GM18517 (cell line): ENCODE results near the gene KIAA1755.
"Not testable (repeated sequence)": the region's sequence is repeated elsewhere in the genome, so short reads cannot be mapped to it uniquely, and the experiment has no call there.

Experiments
- ATAC-seq: cut with Tn5 transposase; IDR thresholded peaks from one replicate; pipeline ENCODE4 v1.9.1; 2021; ENCODE audit warnings: mild to moderate bottlenecking, moderate library complexity; ENCODE audit not compliant: unreplicated experiment

Gene KIAA1755

GRCh38 chr20:38290829-38291814 lies 30.6 kb upstream of the KIAA1755 start:
- ATAC-seq, result no peak

DNA sequence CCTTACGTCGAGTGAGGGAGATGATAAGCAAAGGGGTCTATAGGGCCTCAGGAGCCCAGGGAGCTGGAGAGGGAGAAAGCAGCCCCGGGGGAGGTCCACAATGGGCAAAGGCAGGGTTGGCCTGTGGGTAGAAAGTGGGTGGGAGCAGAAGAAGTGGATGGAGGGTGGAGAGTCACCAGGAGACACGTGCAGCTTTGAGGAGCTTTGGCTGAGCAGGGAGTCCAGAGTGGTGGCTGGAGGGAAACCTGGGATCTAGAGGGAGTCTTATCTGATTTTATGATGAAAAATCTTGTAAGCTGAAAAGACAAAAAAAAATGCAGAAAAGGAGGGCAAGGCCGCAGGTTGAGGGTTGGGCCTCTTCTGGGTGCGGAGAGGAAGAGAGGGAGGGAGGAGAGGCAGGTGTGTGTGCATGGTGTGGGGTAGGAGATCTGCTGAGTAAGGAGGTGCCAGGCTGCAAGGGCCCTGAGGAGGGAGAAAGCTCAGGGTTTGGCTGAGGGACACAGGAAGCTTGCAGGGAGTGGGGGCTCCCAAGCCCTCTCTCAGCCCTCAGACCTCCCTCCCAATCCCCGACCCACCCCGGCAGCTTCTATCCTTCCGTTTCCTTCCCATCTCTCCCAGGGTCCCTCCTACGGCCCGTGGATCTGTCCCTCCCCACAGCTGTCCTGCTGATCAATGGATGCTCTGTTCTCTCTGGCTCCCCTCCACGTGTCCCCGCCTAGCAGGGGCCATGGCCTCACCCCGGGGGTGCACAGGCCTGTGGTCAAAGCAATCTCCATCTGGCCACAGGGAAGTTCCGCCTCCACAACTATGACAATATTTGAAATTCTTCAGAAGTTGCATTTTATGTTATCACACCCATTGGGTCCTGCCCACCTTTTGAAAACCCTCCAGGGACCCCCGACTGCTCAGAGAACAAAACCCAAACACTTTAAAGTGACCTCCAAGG lies 26.3 kb upstream of the KIAA1755 start:
- no peak for ATAC-seq

- no peak for ATAC-seq
These were observed 24.4 kb upstream of the KIAA1755 start for GRCh38 chr20:38284893-38285444.

DNA sequence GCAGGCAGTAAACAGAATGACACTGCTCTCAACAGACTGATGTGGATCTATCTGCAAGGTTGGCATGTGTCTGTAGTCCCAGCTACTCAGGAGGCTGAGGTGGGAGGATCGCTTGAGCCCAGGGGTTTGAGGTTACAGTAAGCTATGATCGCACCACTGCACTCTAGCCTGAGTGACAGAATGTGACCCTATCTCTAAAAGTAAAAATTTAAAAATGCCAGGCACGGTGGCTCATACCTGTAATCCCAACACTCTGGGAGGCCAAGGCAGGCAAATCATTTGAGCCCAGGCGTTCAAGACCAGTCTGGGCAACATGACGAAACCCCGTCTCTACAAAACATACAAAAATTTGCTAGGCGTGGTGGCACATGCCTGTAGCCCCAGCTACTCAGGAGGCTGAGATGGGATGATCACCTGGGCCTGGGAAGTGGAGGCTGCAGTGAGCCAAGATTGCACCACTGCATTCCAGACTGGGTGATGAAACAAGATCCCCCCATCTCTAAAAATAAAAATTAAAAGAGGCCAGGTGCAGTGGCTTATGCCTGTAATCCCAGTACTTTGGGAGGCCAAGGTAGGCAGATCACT lies 23.6 kb upstream of the KIAA1755 start:
- not testable (repeated sequence) for ATAC-seq

- no peak for ATAC-seq
These were observed 22.7 kb upstream of the KIAA1755 start for GRCh38 chr20:38283236-38283635.

DNA sequence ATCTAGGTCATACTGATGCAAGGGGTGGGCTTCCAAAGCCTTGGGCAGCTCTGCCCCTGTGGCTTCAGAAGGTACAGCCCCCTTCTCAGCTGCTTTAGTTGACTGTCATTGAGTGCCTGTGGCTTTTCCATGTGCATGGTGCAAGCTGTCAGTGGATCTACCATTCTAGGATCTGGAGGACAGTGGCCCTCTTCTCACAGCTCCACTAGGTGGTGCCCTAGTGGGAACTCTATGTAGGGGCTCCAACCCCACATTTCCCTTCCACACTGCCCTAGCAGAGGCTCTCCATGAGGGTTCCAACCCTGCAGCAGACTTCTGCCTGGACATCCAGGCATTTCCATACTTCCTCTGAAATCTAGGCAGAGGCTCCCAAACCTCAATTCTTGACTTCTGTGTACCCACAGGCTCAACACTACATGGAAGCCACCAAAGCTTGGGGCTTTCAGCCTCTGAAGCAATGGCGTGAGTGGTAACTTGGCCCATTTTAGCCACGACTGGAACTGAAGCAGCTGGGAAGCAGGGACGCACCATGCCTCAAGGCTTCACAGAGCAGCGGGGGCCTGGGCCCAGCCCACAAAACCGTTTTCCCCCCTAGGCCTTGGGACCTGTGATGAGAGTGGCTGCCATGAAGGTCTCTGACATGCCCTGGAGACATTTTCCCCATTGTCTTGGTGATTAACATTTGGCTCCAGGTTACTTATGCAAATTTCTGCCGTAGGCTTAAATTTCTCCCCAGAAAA lies 20.8 kb upstream of the KIAA1755 start:
- not testable (repeated sequence) for ATAC-seq

DNA sequence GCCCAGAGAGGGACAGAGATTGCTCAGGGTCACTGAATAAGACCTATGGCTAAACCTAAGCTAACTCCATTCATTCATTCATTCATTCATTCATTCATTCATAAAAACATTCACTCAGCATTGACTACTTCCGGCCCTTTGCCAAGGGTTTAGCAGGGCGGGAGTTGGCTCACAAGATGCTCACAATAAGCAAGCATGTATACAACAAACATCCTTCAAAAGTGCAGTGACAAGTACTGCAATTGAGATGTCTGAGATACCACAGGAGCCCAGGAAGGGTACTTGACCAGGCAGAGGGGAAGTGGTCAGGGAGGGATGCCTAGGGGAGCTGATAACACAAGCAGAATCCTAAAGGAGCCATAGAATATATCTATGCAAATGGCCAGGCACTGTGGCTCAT lies 18.2 kb upstream of the KIAA1755 start:
- no peak for ATAC-seq

GRCh38 chr20:38278131-38278530 lies 17.6 kb upstream of the KIAA1755 start:
- no peak for ATAC-seq

- no peak for ATAC-seq
These were observed 17.2 kb upstream of the KIAA1755 start for GRCh38 chr20:38277691-38278090.

- ATAC-seq, result no peak
These were observed 16.8 kb upstream of the KIAA1755 start for GRCh38 chr20:38277285-38277684.

- ATAC-seq, result no peak
These were observed 15.4 kb upstream of the KIAA1755 start for GRCh38 chr20:38275815-38276550.

DNA sequence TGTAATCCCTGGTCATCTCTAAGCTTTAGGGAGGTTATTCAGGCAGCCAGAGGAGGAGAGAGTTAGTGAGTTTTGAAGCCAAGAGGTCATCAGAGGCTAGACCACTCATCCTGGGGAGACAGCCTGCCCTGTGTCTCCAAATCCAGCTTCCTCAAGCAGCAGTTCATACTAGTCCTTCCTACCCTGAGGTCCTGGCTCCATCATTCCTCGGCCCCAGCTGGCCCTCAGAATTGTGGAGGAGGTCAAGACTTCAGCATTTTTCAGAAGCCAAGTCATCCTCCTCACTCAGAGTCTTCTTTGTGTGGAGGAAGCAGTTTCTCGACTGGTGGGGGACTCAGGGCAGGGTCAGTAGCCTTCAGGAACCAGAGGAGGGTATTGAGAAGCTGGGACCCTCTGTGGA lies 12.4 kb upstream of the KIAA1755 start:
- no peak for ATAC-seq

GRCh38 chr20:38272398-38272797 lies 11.9 kb upstream of the KIAA1755 start:
- ATAC-seq, result no peak

DNA sequence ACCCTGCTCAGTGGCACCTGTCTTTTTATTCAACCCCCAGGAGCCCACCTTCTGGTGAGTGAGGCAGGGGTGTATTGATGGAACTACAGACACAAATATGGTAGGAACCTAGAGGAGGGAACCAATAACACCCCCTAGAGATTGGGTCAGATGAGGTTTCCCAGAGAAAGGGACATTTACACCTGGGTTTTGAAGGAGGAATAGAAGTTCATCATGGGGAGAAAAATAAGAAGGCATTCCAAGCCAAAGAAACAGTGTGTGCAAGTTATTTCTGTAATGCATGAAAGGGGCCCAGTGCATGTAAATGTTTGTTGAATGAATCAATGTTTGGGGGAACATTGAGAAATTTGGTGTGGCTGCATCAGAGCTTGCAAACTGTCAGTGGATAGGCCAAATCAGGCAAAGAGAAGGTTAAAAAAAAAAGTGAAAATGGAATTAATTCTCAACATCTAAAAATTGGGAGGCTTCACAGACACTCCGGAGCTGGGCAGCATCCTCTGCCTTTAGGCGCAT lies 11.1 kb upstream of the KIAA1755 start:
- no peak for ATAC-seq

GRCh38 chr20:38270869-38271605 lies 10.5 kb upstream of the KIAA1755 start:
- ATAC-seq, result no peak

- no peak for ATAC-seq
These were observed 9.2 kb upstream of the KIAA1755 start for GRCh38 chr20:38269715-38270114.

DNA sequence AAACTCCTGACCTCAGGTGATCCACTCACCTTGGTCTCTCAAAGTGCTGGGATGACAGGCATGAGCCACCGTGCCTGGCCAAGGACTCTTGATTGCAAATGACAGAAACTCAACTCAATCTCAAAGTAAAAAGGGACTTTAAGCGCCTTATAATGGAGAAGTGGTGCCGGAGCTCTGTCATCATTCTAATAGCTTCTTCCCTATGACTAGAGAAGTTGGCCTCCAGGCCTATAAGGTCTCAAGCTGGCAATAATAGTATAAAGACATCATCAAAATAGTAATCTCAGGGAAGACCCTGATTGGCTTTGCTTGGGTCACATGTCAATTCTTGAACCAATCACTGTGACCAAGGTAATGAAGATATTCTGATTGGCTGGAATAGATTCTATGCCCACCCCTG lies 8.5 kb upstream of the KIAA1755 start:
- ATAC-seq, result no peak

- ATAC-seq, result no peak
These were observed 7.5 kb upstream of the KIAA1755 start for GRCh38 chr20:38267901-38268514.
